NCI-H526 treated with DMSO at 0.1 percent for 48 hours (cell line): Measurements from ENCODE around the gene HSPG2.
"Not testable (repeated sequence)": the region's sequence is repeated elsewhere in the genome, so short reads cannot be mapped to it uniquely, and the experiment has no call there.

ENCODE experiments used
- DNase-seq: peaks from one replicate; lab custom pipeline; 2025; lab: John Stamatoyannopoulos, UW

Gene HSPG2

GRCh38 chr1:21783679-21784603 is 153.2 kb downstream of the HSPG2 start:
- peak; percentile 82 for DNase-seq

GRCh38 chr1:21782868-21783678 is 154.0 kb downstream of the HSPG2 start, which contains the start of gene USP48:
Gene USP48 (minus strand): TSS chr1:21783149. CDS start chr1:21782957, 192 bp downstream.
- DNase-seq: peak; percentile 70

- peak; percentile 40 for DNase-seq
Observed at GRCh38 chr1:21782349-21782867, 154.7 kb downstream of the HSPG2 start.

- no peak for DNase-seq
Observed at GRCh38 chr1:21781815-21782348, 155.2 kb downstream of the HSPG2 start.

GRCh38 chr1:21779613-21780521 is 157.2 kb downstream of the HSPG2 start:
- DNase-seq: no peak

GRCh38 chr1:21778405-21778727 is 158.7 kb downstream of the HSPG2 start:
- DNase-seq: no peak

- not testable (repeated sequence) for DNase-seq
Observed at GRCh38 chr1:21776925-21777324, 160.2 kb downstream of the HSPG2 start.

- no peak for DNase-seq
Observed at GRCh38 chr1:21775985-21776562, 161.0 kb downstream of the HSPG2 start.

GRCh38 chr1:21775550-21775914 is 161.6 kb downstream of the HSPG2 start:
- no peak for DNase-seq

GRCh38 chr1:21774835-21775549 is 162.1 kb downstream of the HSPG2 start:
- DNase-seq: no peak

GRCh38 chr1:21773585-21773984 is 163.5 kb downstream of the HSPG2 start:
- DNase-seq: no peak
